Colonic mucosa (tissue), 4 donors: Measurements from ENCODE around the gene TSFM. TPM values are rescaled to one million over a fixed set of nuclear protein-coding genes. Genes with fewer than 3 reads are reported as not detected.

Source experiments
- DNase-seq: peaks from one replicate; pipeline ENCODE4 v3.0.0-alpha.2; 2020
- H3K27ac ChIP-seq: fragments of 200-600 bp; one replicate; pipeline ENCODE4 v1.8.0; 2021
- H3K27me3 ChIP-seq: fragments of 200-600 bp; one replicate; pipeline ENCODE4 v1.8.0; 2021
- H3K36me3 ChIP-seq: fragments of 200-600 bp; one replicate; pipeline ENCODE4 v1.8.0; 2021
- H3K4me1 ChIP-seq: fragments of 200-600 bp; one replicate; pipeline ENCODE4 v1.8.0; 2021; ENCODE audit warnings: mild to moderate bottlenecking
- H3K4me3 ChIP-seq: fragments of 200-600 bp; one replicate; pipeline ENCODE4 v1.8.0; 2021
- H3K9ac ChIP-seq, 2 donors: one replicate each; pipeline ENCODE4 v1.7.0; 2013; ENCODE audit warnings: control low read depth in 2 of 2, low read depth in 2 of 2, low read length in 2 of 2
- H3K9me3 ChIP-seq: fragments of 200-600 bp; one replicate; pipeline ENCODE4 v1.8.0; 2021
- intact Hi-C: fragments of 100-400 bp; cut with DNase I; formaldehyde crosslinking; loops from one replicate; pipeline ENCODE4 v1.14.1; 2022
- total RNA-seq, 2 donors: library from RNA; stranded (reverse); fragmentation: NEBNext Ultra II Directional in 1 of 2; extraction: Animal tissue kit (Norgen Biotek cat#: 25700) in 1 of 2; gene quantifications; one replicate each; pipeline ENCODE4 v1.2.1, GENCODE V29; 2021
- TF ChIP-seq, protein P1 (sequence below): fragments of 200-600 bp; IDR thresholded peaks from one replicate; pipeline ENCODE4 v1.8.0; 2022; ENCODE audit warnings: antibody characterized with exemption, mild to moderate bottlenecking
- donor health status: healthy.
- donor health status: DM: no; HTN: no; CAD: no.
- donor health status: DM: no; HTN: no; CAD: no.

TSFM gene
- total RNA-seq, 2 donors from 2014 or later, result 35.6 to 68.9 TPM

DNA sequence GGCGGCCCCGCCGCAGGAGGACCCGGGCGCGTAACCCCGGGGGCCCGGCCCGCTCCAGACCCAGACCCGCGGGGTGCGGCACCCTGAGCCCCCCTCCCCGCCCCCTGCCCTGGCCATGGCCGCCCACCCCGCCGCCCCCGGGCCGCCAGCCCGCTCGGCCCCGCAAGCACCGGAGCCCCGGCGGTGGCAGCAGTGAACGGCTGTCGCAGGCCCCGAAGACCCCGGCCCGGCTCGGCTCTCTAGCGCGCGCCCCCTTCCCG lies 27.5 kb upstream of the TSFM start:
- H3K27me3 ChIP-seq, result no peaks in the 10 kb centered on the region
- H3K36me3 ChIP-seq, result no peaks in the 10 kb centered on the region
- H3K9ac ChIP-seq, result no peak overlapping the region
- H3K4me3 ChIP-seq, result peak overlapping the region; percentile 59
- H3K27ac ChIP-seq, result peak overlapping the region; percentile 72
- no peaks in the 10 kb centered on the region for H3K4me1 ChIP-seq
- intact Hi-C loops, result no loop called here
- DNase-seq, result no peak
- no peaks in the 10 kb centered on the region for H3K9me3 ChIP-seq
- TF ChIP-seq, protein P1, sequence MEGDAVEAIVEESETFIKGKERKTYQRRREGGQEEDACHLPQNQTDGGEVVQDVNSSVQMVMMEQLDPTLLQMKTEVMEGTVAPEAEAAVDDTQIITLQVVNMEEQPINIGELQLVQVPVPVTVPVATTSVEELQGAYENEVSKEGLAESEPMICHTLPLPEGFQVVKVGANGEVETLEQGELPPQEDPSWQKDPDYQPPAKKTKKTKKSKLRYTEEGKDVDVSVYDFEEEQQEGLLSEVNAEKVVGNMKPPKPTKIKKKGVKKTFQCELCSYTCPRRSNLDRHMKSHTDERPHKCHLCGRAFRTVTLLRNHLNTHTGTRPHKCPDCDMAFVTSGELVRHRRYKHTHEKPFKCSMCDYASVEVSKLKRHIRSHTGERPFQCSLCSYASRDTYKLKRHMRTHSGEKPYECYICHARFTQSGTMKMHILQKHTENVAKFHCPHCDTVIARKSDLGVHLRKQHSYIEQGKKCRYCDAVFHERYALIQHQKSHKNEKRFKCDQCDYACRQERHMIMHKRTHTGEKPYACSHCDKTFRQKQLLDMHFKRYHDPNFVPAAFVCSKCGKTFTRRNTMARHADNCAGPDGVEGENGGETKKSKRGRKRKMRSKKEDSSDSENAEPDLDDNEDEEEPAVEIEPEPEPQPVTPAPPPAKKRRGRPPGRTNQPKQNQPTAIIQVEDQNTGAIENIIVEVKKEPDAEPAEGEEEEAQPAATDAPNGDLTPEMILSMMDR, result no peak

DNA sequence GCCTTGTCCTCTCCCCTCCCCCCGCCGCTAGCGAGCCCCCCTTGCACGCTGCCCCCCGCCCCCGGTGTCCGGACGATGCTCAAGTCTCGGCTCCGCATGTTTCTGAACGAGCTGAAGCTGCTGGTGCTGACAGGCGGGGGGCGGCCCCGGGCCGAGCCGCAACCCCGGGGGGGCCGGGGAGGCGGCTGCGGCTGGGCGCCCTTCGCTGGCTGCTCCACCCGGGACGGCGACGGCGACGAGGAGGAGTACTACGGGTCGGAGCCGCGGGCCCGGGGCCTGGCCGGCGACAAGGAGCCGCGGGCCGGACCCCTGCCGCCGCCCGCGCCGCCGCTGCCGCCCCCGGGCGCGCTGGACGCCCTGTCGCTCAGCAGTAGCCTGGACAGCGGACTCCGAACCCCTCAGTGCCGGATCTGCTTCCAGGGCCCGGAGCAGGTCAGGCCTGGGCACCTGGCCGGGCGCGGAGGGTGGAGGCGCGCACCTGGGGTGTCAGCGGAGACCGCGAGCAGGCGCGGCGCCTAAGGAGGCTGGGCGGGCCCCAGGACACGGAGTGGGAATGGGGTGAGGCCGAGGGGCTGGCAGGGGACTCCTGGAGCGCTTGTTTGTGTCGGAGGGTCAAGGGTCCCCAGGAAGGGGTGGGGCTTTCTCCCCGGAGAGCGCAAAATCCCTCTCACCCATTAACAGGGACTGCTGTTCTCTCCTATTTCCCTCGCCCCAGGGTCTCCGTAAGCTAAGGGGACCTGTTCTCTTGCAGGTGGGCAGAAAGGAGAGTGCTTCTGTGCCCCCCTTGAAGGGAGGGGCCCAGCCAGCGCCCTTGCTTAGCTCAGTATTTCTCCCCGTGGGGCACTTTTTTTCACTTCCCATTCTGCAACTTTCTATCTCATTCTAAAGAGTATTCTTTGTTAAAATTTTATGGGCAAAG lies 26.9 kb upstream of the TSFM start:
- Histone ChIP-seq H3K36me3 (no peaks in the 10 kb centered on the region), H3K4me3 (peak overlapping the region; percentile 59), H3K4me1 (no peaks in the 10 kb centered on the region), H3K27ac (peak overlapping the region; percentile 72), H3K27me3 (no peaks in the 10 kb centered on the region), H3K9me3 (no peaks in the 10 kb centered on the region), H3K9ac (peak overlapping the region; percentile 70 to 80)
- TF ChIP-seq, protein P1, result no peak
- DNase-seq, result peak; percentile 70
- intact Hi-C loops, result no loop called here

DNA sequence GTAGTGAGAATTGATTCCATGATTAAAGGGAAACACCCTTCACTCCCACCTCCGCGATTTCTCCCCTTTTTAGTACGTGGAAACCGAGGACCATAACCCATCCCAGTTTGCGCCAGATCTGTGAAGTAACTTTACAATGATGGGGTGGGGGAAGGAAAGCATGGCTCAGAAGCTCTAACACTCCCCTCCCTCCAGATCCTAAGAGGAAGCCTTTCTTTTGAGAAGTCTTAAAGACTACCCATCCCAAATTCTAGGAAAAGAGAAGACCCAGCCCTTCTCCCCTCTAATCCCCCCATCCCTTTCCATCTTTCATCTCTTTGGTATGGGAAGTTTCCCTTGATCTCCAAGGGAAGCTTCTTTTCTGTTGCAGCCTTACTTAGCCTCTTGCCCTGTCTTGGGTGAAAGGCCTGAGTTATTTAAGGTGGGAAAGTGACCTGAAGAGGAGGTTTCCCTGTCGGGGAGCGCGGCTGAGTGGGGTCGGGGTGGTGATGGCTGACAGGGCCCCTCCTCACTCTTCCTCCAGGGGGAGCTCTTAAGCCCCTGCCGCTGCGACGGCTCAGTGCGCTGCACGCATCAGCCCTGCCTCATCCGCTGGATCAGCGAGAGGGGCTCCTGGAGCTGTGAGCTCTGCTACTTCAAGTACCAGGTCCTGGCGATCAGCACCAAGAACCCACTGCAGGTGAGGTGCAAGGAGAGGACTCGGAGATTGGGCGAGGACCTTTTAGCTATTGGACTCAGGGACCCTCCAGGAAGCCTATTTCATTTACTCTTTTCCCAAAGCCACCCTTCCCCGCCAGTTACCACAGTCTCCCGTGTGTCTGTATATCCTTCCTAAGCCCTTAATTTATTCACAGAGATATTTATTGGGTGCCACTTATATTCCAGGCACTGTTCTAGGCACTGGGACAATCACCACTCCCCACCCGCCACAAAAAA lies 25.9 kb upstream of the TSFM start:
- Histone ChIP-seq H3K9ac (peak overlapping the region in 1 of 2 donors; percentile 70), H3K4me3 (peak overlapping the region; percentile 59), H3K27me3 (no peaks in the 10 kb centered on the region), H3K4me1 (no peaks in the 10 kb centered on the region), H3K36me3 (no peaks in the 10 kb centered on the region), H3K27ac (no peak overlapping the region), H3K9me3 (no peaks in the 10 kb centered on the region)
- DNase-seq, result peak; percentile 65
- TF ChIP-seq, protein P1, result peak; percentile 70
- intact Hi-C loops, result no loop called here

DNA sequence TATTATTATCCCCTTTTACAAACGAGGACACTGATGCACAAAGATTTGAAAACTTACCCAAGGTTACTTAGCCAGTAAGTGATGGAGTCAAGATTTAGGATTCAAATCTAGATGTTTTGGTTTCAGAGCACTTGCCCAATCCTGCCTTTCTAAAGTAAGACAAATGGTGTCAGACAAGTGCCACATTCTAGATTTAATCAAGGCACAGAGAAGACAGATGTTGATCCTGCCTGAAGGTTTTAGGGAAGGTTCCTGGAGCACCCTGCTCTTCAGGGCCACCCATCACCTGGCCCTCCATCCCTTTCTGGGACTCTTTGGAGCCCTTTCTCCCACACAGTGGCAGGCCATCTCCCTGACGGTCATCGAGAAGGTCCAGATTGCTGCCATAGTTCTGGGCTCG lies 24.8 kb upstream of the TSFM start:
- H3K27me3 ChIP-seq, result no peaks in the 10 kb centered on the region
- H3K4me3 ChIP-seq, result no peak overlapping the region
- no peak for DNase-seq
- H3K36me3 ChIP-seq, result no peaks in the 10 kb centered on the region
- no peaks in the 10 kb centered on the region for H3K4me1 ChIP-seq
- TF ChIP-seq, protein P1, result no peak
- no peak overlapping the region for H3K27ac ChIP-seq
- no peak overlapping the region for H3K9ac ChIP-seq
- H3K9me3 ChIP-seq, result no peaks in the 10 kb centered on the region
- intact Hi-C loops, result no loop called here

DNA sequence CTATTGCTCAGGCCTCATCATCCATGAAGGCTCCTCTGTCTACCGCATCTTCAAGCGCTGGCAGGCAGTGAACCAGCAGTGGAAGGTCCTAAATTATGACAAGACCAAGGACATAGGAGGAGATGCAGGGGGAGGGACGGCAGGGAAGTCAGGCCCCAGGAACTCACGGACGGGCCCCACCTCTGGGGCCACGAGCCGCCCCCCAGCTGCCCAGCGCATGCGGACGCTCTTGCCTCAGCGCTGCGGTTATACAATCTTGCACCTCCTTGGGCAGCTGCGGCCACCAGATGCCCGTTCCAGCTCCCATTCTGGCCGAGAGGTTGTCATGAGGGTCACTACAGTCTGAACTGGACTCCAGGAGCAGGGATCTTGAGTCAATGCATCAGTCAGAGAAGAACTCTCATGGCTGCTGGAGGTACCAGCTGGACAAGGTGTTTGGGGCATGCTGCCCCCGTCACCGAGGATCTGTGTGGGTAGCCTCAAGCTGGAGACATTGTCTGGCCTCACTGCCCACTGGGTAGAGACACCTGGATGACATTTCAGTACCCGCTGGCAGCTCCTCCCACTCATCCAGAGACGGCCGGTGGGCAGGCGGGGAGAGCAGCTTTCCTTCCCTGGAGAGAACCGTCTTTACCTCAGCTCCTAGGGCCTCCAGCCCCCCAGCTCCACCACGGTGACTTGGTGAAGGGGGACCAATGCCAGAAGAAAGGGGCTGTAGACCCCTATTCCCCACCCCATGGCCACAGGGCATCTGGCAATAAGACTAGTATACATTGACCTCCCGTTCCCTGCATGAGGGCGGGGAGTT lies 23.8 kb upstream of the TSFM start:
- no peak overlapping the region for H3K4me3 ChIP-seq
- TF ChIP-seq, protein P1, result no peak
- H3K36me3 ChIP-seq, result no peaks in the 10 kb centered on the region
- H3K9ac ChIP-seq, result no peak overlapping the region
- no peaks in the 10 kb centered on the region for H3K4me1 ChIP-seq
- no peak overlapping the region for H3K27ac ChIP-seq
- H3K27me3 ChIP-seq, result no peaks in the 10 kb centered on the region
- DNase-seq, result no peak
- intact Hi-C loops, result no loop called here
- no peaks in the 10 kb centered on the region for H3K9me3 ChIP-seq
